Measurements from ENCODE around the gene KRT14. TPM values are rescaled to one million over a fixed set of nuclear protein-coding genes. Genes with fewer than 3 reads are reported as not detected.
A peak's percentile ranks its signal among the peaks of the same experiment; 100 is the strongest.

KRT14 gene
- total and polyA plus RNA-seq, 8 donors, result 0.26 to 0.38 (median 0.29) TPM; not detected in 4

GRCh38 chr17:41581366-41582060 lies 5.2 kb downstream of the KRT14 start:
- Histone ChIP-seq H3K27ac (no peak overlapping the region), H3K4me3 (no peak overlapping the region), H3K9me3 (no peaks in the 10 kb centered on the region), H3K27me3 (no peaks in the 10 kb centered on the region), H3K36me3 (no peaks in the 10 kb centered on the region), H3K4me1 (no peaks in the 10 kb centered on the region)
- no peak for ATAC-seq
- intact Hi-C loops (cut with DNase I), result no loop called here
- TF ChIP-seq CTCF (IDR thresholded peaks at IDR 0.05), result no peak
- WGBS, 2 donors, result 84 to 92% methylated on average over 4 of the region's 4 CpGs
- no peak for DNase-seq
- no peak for FAIRE-seq

GRCh38 chr17:41580687-41581365 lies 5.9 kb downstream of the KRT14 start:
- intact Hi-C loops (cut with DNase I), result no loop called here
- Histone ChIP-seq H3K9me3 (no peaks in the 10 kb centered on the region), H3K27me3 (no peaks in the 10 kb centered on the region), H3K27ac (no peak overlapping the region), H3K36me3 (no peaks in the 10 kb centered on the region), H3K4me3 (no peak overlapping the region), H3K4me1 (no peaks in the 10 kb centered on the region)
- DNase-seq, result no peak
- 32 to 40% methylated on average over 1 of the region's 1 CpG for WGBS, 2 donors
- ATAC-seq, result no peak
- FAIRE-seq, result no peak
- no peak for TF ChIP-seq CTCF (IDR thresholded peaks at IDR 0.05)

GRCh38 chr17:41580244-41580575 lies 6.5 kb downstream of the KRT14 start:
- ATAC-seq (no peak), FAIRE-seq (no peak), DNase-seq (no peak)
- no peak overlapping the region for H3K27ac ChIP-seq
- no peaks in the 10 kb centered on the region for H3K36me3 ChIP-seq
- H3K9me3 ChIP-seq, result no peaks in the 10 kb centered on the region
- TF ChIP-seq CTCF (IDR thresholded peaks at IDR 0.05), result no peak
- H3K27me3 ChIP-seq, result no peaks in the 10 kb centered on the region
- no peak overlapping the region for H3K4me3 ChIP-seq
- H3K4me1 ChIP-seq, result no peaks in the 10 kb centered on the region
- intact Hi-C loops (cut with DNase I), result no loop called here
- WGBS, 2 donors, result 60 to 77% methylated on average over 2 of the region's 2 CpGs

GRCh38 chr17:41579484-41580243 lies 7.0 kb downstream of the KRT14 start:
- no peak for FAIRE-seq
- Histone ChIP-seq H3K9me3 (no peaks in the 10 kb centered on the region), H3K36me3 (no peaks in the 10 kb centered on the region), H3K4me3 (no peak overlapping the region), H3K27ac (no peak overlapping the region), H3K27me3 (no peaks in the 10 kb centered on the region), H3K4me1 (no peaks in the 10 kb centered on the region)
- peak; percentile 77 to 91 (median 88) for DNase-seq
- intact Hi-C loops (cut with DNase I), result loop anchor here in 1 of 3 donors (10.0 kb wide), 1 partner anchor 65 kb away; no protein-coding TSS in a partner anchor
- peak; percentile 96 to 100 (median 97) for ATAC-seq
- 37 to 42% methylated on average over 18 of the region's 18 CpGs for WGBS, 2 donors
- TF ChIP-seq CTCF (IDR thresholded peaks at IDR 0.05), result peak; percentile 70 to 86 (median 78)

Data from pancreas (tissue), 10 donors.